Stimulated activated CD4-positive, alpha-beta T cell treated with anti-CD3 and anti-CD28 coated beads, Interleukin-2, amount 100 ng/mL, for 24 hours (primary cell): ENCODE results near the gene LSM11.

Source experiments
- DNase-seq, 2 donors: peaks; one replicate each; pipeline ENCODE4 v3.0.0-alpha.2; 2020

The LSM11 gene

GRCh38 chr5:157778121-157778805 lies 34.8 kb downstream of the LSM11 start:
- no peak for DNase-seq

GRCh38 chr5:157779221-157779620 lies 35.7 kb downstream of the LSM11 start:
- DNase-seq: no peak

GRCh38 chr5:157785801-157786200 lies 42.3 kb downstream of the LSM11 start:
- DNase-seq: no peak

GRCh38 chr5:157793301-157793700 lies 49.8 kb downstream of the LSM11 start:
- DNase-seq: no peak

- no peak for DNase-seq
Observed at GRCh38 chr5:157799578-157799977, 56.1 kb downstream of the LSM11 start.

GRCh38 chr5:157800137-157800536 lies 56.6 kb downstream of the LSM11 start:
- no peak for DNase-seq

GRCh38 chr5:157802736-157803135 lies 59.2 kb downstream of the LSM11 start:
- DNase-seq: no peak

- no peak for DNase-seq
Observed at GRCh38 chr5:157808043-157808442, 64.5 kb downstream of the LSM11 start.
